GM21528 (cell line): ENCODE data around the gene VAV2.

ENCODE experiments used
- ATAC-seq: cut with Tn5 transposase; IDR thresholded peaks from one replicate; pipeline ENCODE4 v1.9.1; 2021; ENCODE audit warnings: mild to moderate bottlenecking, moderate library complexity; ENCODE audit not compliant: unreplicated experiment, low FRiP score

The VAV2 gene

GRCh38 chr9:133725886-133726285, 266.2 kb downstream of the VAV2 start:
- ATAC-seq, result no peak

GRCh38 chr9:133718563-133719315, 273.4 kb downstream of the VAV2 start:
- ATAC-seq, result no peak

- ATAC-seq, result no peak
Observed at GRCh38 chr9:133717113-133718031, 274.8 kb downstream of the VAV2 start.

- no peak for ATAC-seq
Observed at GRCh38 chr9:133716564-133717112, 275.5 kb downstream of the VAV2 start.

GRCh38 chr9:133715866-133716563, 276.1 kb downstream of the VAV2 start:
- ATAC-seq, result no peak

- no peak for ATAC-seq
Observed at GRCh38 chr9:133715295-133715865, 276.7 kb downstream of the VAV2 start.

- ATAC-seq, result no peak
Observed at GRCh38 chr9:133714606-133715294, 277.4 kb downstream of the VAV2 start.

- ATAC-seq, result no peak
Observed at GRCh38 chr9:133713960-133714495, 278.1 kb downstream of the VAV2 start.

- ATAC-seq, result no peak
Observed at GRCh38 chr9:133713150-133713959, 278.8 kb downstream of the VAV2 start.

GRCh38 chr9:133712221-133713100, 279.7 kb downstream of the VAV2 start:
- no peak for ATAC-seq
